GM23338 (cell line): ENCODE data around the gene CERK. TPM values are rescaled to one million over a fixed set of nuclear protein-coding genes. Genes with fewer than 3 reads are reported as not detected.

Experiments used
- ATAC-seq: fragments of 200-7000 bp; cut with Tn5 transposase; 3 replicates; pipeline ENCODE4 v1.9.1; 2020
- DNase-seq: peaks from one replicate; pipeline ENCODE4 v3.0.0-alpha.2; 2015; ENCODE audit warnings: low spot score
- H2AFZ ChIP-seq: fragments of 200-600 bp; sonication (generic); 2 replicates; pipeline ENCODE4 v1.8.0; 2016; ENCODE audit warnings: antibody characterized with exemption, mild to moderate bottlenecking, moderate library complexity
- H3F3A ChIP-seq: fragments of 200-600 bp; sonication (generic); replicated peaks from 2 replicates; pipeline ENCODE4 v1.8.0; 2017; ENCODE audit warnings: antibody characterized with exemption, mixed run types, low read depth
- H3K27ac ChIP-seq: fragments of 200-600 bp; sonication (generic); 2 replicates; pipeline ENCODE4 v1.6.1; 2016; ENCODE audit warnings: low read depth
- H3K27me3 ChIP-seq: fragments of 200-600 bp; sonication (generic); 2 replicates; pipeline ENCODE4 v1.8.0; 2016; ENCODE audit warnings: mild to moderate bottlenecking, mixed run types, moderate library complexity; ENCODE audit not compliant: insufficient read depth
- H3K36me3 ChIP-seq: fragments of 200-600 bp; sonication (generic); 2 replicates; pipeline ENCODE4 v1.8.0; 2016; ENCODE audit warnings: mild to moderate bottlenecking; ENCODE audit not compliant: insufficient read depth
- H3K4me1 ChIP-seq: fragments of 200-600 bp; sonication (generic); 2 replicates; pipeline ENCODE4 v1.8.0; 2016; ENCODE audit warnings: mild to moderate bottlenecking, moderate library complexity; ENCODE audit not compliant: insufficient read depth
- H3K4me2 ChIP-seq: fragments of 200-600 bp; sonication (generic); 2 replicates; pipeline ENCODE4 v1.7.1; 2017; ENCODE audit warnings: mixed run types
- H3K4me3 ChIP-seq: fragments of 200-600 bp; sonication (generic); 2 replicates; pipeline ENCODE4 v1.6.1; 2016; ENCODE audit warnings: mixed run types
- H3K79me2 ChIP-seq: fragments of 200-600 bp; sonication (generic); replicated peaks from 2 replicates; pipeline ENCODE4 v1.8.0; 2017; ENCODE audit warnings: mild to moderate bottlenecking; ENCODE audit not compliant: insufficient read depth
- H3K9me2 ChIP-seq: fragments of 200-600 bp; sonication (generic); 2 replicates; pipeline ENCODE4 v1.8.0; 2017; ENCODE audit not compliant: insufficient read depth
- H4K20me1 ChIP-seq: fragments of 200-600 bp; sonication (generic); replicated peaks from 2 replicates; pipeline ENCODE4 v1.8.0; 2017; ENCODE audit warnings: mild to moderate bottlenecking; ENCODE audit not compliant: insufficient read depth
- H3K27ac Mint-ChIP-seq: 2 replicates; pipeline ENCODE4 v1.8.0; 2020; ENCODE audit warnings: inconsistent platforms, mild to moderate bottlenecking, moderate library complexity, mixed read lengths
- H3K27me3 Mint-ChIP-seq: 3 replicates; pipeline ENCODE4 v1.8.0; 2022; ENCODE audit warnings: low read depth, mild to moderate bottlenecking, moderate library complexity, mixed read lengths, inconsistent platforms; ENCODE audit not compliant: insufficient read depth, poor library complexity
- H3K36me3 Mint-ChIP-seq: 3 replicates; pipeline ENCODE4 v1.8.0; 2021; ENCODE audit warnings: low read depth, mild to moderate bottlenecking, inconsistent platforms, moderate library complexity, mixed read lengths
- H3K4me1 Mint-ChIP-seq: 3 replicates; pipeline ENCODE4 v1.8.0; 2020; ENCODE audit warnings: mild to moderate bottlenecking, inconsistent platforms, mixed read lengths
- H3K4me3 Mint-ChIP-seq: 3 replicates; pipeline ENCODE4 v1.8.0; 2021; ENCODE audit warnings: moderate library complexity, mild to moderate bottlenecking, inconsistent platforms, mixed read lengths
- H3K9me3 Mint-ChIP-seq: 3 replicates; pipeline ENCODE4 v1.8.0; 2020; ENCODE audit warnings: moderate library complexity, mild to moderate bottlenecking, inconsistent platforms, mixed read lengths
- CREB1 ChIP-seq: fragments of 250-450 bp; sonication (Bioruptor Pico); IDR thresholded peaks from 2 replicates; pipeline ENCODE4 v1.5.0; 2020; ENCODE audit warnings: low read depth, mild to moderate bottlenecking, moderate library complexity
- CTCF ChIP-seq, 2 experiments: fragments of 200-600 bp in 1 of 2; sonication (generic) in 1 of 2; conservative IDR thresholded peaks; 2 replicates each; pipeline versions ENCODE4 v1.5.1 to v1.6.1; 2016 to 2017; ENCODE audit warnings: antibody characterized with exemption in 2 of 2, low read depth in 2 of 2, mild to moderate bottlenecking in 2 of 2, moderate library complexity in 1 of 2
- EZH2 ChIP-seq: fragments of 200-600 bp; sonication (generic); IDR thresholded peaks from one replicate; pipeline ENCODE4 v1.8.0; 2017; ENCODE audit warnings: antibody characterized with exemption, mild to moderate bottlenecking, low read depth; ENCODE audit not compliant: unreplicated experiment
- EZH2phosphoT487 ChIP-seq: fragments of 200-600 bp; sonication (generic); IDR thresholded peaks from one replicate; pipeline ENCODE4 v1.8.1; 2018; ENCODE audit warnings: antibody characterized with exemption; ENCODE audit not compliant: unreplicated experiment
- JUNB ChIP-seq: IDR thresholded peaks from one replicate; pipeline ENCODE4 v1.6.1; 2016; ENCODE audit warnings: antibody characterized with exemption; ENCODE audit not compliant: unreplicated experiment
- NANOG ChIP-seq: IDR thresholded peaks from 2 replicates; pipeline ENCODE4 v1.6.1; 2016; ENCODE audit warnings: antibody characterized with exemption, borderline replicate concordance
- POLR2AphosphoS5 ChIP-seq: IDR thresholded peaks from 2 replicates; pipeline ENCODE4 v1.6.1; 2016; ENCODE audit warnings: antibody characterized with exemption, low read depth
- STAT1 ChIP-seq: IDR thresholded peaks from one replicate; pipeline ENCODE4 v1.6.1; 2016; ENCODE audit warnings: antibody characterized with exemption; ENCODE audit not compliant: unreplicated experiment
- ZNF114 ChIP-seq: fragments of 250-450 bp; sonication (Bioruptor Pico); IDR thresholded peaks from 2 replicates; pipeline ENCODE4 v1.5.0; 2020; ENCODE audit warnings: mild to moderate bottlenecking, moderate library complexity
- ZNF331 ChIP-seq: fragments of 250-450 bp; sonication (Bioruptor Pico); IDR thresholded peaks from 2 replicates; pipeline ENCODE4 v1.5.0; 2020; ENCODE audit warnings: low read depth, mild to moderate bottlenecking, moderate library complexity
- ZNF462 ChIP-seq: fragments of 250-450 bp; sonication (Bioruptor Pico); IDR thresholded peaks from 2 replicates; pipeline ENCODE4 v1.5.0; 2020; ENCODE audit warnings: mild to moderate bottlenecking, moderate library complexity
- polyA plus RNA-seq: library from polyadenylated mRNA; unstranded; fragments of >200 nt; fragmentation: Nextera tagmentation; extraction: Ambion mirVana; gene quantifications from 2 replicates; pipeline ENCODE4 v1.2.1, GENCODE V29; 2016
- total RNA-seq: library from RNA; depleted of rRNA; stranded (reverse); fragments of >200 nt; shearing (Covaris generic); gene quantifications from 2 replicates; pipeline ENCODE4 v1.2.3, GENCODE V29; 2014
- TF ChIP-seq, protein P1 (sequence below): IDR thresholded peaks from 2 replicates; pipeline ENCODE4 v1.6.1; 2016; ENCODE audit warnings: antibody characterized with exemption
- TF ChIP-seq, protein P2 (sequence below): IDR thresholded peaks from one replicate; pipeline ENCODE4 v1.6.1; 2018; ENCODE audit warnings: antibody characterized with exemption; ENCODE audit not compliant: unreplicated experiment

Gene CERK
- total and polyA plus RNA-seq, 2 experiments from 2014 or later, result 12.7 to 62.9 TPM

DNA sequence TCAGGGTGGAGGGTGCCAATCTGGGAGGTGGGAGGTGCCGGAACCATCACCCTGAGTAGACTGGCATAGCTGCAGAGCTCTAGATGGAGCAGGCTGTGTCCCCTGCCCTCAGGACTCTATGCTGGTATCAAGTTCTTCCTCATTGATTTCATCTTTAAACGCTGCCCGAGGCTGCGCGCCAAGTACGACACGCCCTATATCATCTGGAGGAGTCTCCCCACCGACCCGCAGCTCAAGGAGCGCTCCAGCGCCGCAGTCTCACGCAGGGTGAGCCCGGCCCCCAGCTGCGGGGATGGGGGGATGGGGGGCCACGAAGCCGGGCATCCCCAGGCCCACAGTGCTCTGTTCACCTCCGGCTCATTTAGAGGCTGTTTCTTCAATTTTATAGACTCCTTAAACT, 65.3 kb downstream of the CERK start:
- Mint-ChIP-seq H3K36me3 (peaks cover 3% of the 10 kb centered on the region; the same call in 1 of the 3 replicates), H3K27ac (no peak overlapping the region), H3K27me3 (peaks cover 14% of the 10 kb centered on the region), H3K4me3 (no peak overlapping the region), H3K4me1 (no peaks in the 10 kb centered on the region), H3K9me3 (no peaks in the 10 kb centered on the region)
- no peaks in the 10 kb centered on the region for H3K79me2 ChIP-seq
- H3K27ac ChIP-seq, result no peak overlapping the region
- no peaks in the 10 kb centered on the region for H3K27me3 ChIP-seq
- no peak for TF ChIP-seq CREB1
- TF ChIP-seq EZH2, result no peak
- no peak for TF ChIP-seq POLR2AphosphoS5
- TF ChIP-seq EZH2phosphoT487, result no peak
- TF ChIP-seq, protein P1, sequence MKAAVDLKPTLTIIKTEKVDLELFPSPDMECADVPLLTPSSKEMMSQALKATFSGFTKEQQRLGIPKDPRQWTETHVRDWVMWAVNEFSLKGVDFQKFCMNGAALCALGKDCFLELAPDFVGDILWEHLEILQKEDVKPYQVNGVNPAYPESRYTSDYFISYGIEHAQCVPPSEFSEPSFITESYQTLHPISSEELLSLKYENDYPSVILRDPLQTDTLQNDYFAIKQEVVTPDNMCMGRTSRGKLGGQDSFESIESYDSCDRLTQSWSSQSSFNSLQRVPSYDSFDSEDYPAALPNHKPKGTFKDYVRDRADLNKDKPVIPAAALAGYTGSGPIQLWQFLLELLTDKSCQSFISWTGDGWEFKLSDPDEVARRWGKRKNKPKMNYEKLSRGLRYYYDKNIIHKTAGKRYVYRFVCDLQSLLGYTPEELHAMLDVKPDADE, result no peak
- TF ChIP-seq STAT1, result no peak
- no peak for TF ChIP-seq ZNF331 (CRISPR knock-in tag)
- TF ChIP-seq NANOG, result no peak
- TF ChIP-seq, protein P2, sequence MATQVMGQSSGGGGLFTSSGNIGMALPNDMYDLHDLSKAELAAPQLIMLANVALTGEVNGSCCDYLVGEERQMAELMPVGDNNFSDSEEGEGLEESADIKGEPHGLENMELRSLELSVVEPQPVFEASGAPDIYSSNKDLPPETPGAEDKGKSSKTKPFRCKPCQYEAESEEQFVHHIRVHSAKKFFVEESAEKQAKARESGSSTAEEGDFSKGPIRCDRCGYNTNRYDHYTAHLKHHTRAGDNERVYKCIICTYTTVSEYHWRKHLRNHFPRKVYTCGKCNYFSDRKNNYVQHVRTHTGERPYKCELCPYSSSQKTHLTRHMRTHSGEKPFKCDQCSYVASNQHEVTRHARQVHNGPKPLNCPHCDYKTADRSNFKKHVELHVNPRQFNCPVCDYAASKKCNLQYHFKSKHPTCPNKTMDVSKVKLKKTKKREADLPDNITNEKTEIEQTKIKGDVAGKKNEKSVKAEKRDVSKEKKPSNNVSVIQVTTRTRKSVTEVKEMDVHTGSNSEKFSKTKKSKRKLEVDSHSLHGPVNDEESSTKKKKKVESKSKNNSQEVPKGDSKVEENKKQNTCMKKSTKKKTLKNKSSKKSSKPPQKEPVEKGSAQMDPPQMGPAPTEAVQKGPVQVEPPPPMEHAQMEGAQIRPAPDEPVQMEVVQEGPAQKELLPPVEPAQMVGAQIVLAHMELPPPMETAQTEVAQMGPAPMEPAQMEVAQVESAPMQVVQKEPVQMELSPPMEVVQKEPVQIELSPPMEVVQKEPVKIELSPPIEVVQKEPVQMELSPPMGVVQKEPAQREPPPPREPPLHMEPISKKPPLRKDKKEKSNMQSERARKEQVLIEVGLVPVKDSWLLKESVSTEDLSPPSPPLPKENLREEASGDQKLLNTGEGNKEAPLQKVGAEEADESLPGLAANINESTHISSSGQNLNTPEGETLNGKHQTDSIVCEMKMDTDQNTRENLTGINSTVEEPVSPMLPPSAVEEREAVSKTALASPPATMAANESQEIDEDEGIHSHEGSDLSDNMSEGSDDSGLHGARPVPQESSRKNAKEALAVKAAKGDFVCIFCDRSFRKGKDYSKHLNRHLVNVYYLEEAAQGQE, result no peak
- no peak for TF ChIP-seq CTCF (conservative IDR thresholded peaks at IDR 0.05; ENCODE audit: low read depth in 2 of 2)
- no peak for TF ChIP-seq JUNB
- no peak for TF ChIP-seq ZNF462 (CRISPR knock-in tag)
- no peak for TF ChIP-seq ZNF114
- H3K4me1 ChIP-seq, result no peaks in the 10 kb centered on the region
- ATAC-seq, result no peak
- H3K36me3 ChIP-seq, result no peaks in the 10 kb centered on the region
- H2AFZ ChIP-seq, result no peak overlapping the region
- no peaks in the 10 kb centered on the region for H4K20me1 ChIP-seq
- no peaks in the 10 kb centered on the region for H3K9me2 ChIP-seq
- no peaks in the 10 kb centered on the region for H3F3A ChIP-seq
- no peak overlapping the region for H3K4me3 ChIP-seq
- no peak for DNase-seq
- H3K4me2 ChIP-seq, result no peak overlapping the region
